ENCODE measurements around the gene PIM1. TPM values are rescaled to one million over a fixed set of nuclear protein-coding genes. Genes with fewer than 3 reads are reported as not detected.

The PIM1 gene
- total and polyA plus RNA-seq, 9 of the 15 experiments (the other 6 are each of a cell fraction or from before 2014, with no cell fraction given): 19.0 to 789 (median 212) TPM

GRCh38 chr6:37171970-37172812 is 2.2 kb downstream of the PIM1 start (continued):
- TF ChIP-seq BCLAF1 (IDR thresholded peaks at IDR 0.05; ENCODE audit: borderline replicate concordance in 1 of 2, control insufficient read depth in 1 of 2, low read depth in 2 of 2, low read length in 1 of 2): 0 out of 4 replicates have a peak, but pooled peaks of 1 of the 2 experiments have one; percentile 65
- TF ChIP-seq ZBTB12 (CRISPR knock-in tag; IDR thresholded peaks at IDR 0.05): peak; percentile 1; the same call in 1 of the 2 replicates
- peak; percentile 96 for TF ChIP-seq DEAF1 (CRISPR knock-in tag; IDR thresholded peaks at IDR 0.05)
- TF ChIP-seq ZFX (CRISPR knock-in tag; IDR thresholded peaks at IDR 0.05): 0 out of 2 replicates have a peak, but pooled peaks have one; percentile 2
- no peak for TF ChIP-seq SNRNP70 (optimal IDR thresholded peaks at IDR 0.05; ENCODE audit: low read depth, low read length)
- TF ChIP-seq GABPB1 (CRISPR knock-in tag; IDR thresholded peaks at IDR 0.05): peak; percentile 52
- 0 out of 2 replicates have a peak, but pooled peaks have one; percentile 50 for TF ChIP-seq PHB (CRISPR knock-in tag; IDR thresholded peaks at IDR 0.05)
- peak; percentile 100 for TF ChIP-seq FOXK2 (conservative IDR thresholded peaks at IDR 0.05 in 1 of 2, IDR thresholded peaks at IDR 0.05 in 1 of 2; ENCODE audit: low read depth in 2 of 2)
- no peak for TF ChIP-seq U2AF1 (optimal IDR thresholded peaks at IDR 0.05; ENCODE audit: low read depth, low read length)
- TF ChIP-seq E2F8 (IDR thresholded peaks at IDR 0.05; ENCODE audit: low read depth, partially characterized antibody): peak; percentile 68
- TF ChIP-seq CBX5 (IDR thresholded peaks at IDR 0.05; ENCODE audit: borderline replicate concordance, low read depth): no peak
- TF ChIP-seq CBX1 (IDR thresholded peaks at IDR 0.05; ENCODE audit: low read depth): peak; percentile 45; the same call in 1 of the 2 replicates
- peak; percentile 77 for TF ChIP-seq JUND (IDR thresholded peaks at IDR 0.05; ENCODE audit: borderline replicate concordance, low read depth, low read length)
- peak; percentile 56; the same call in 2 of the 3 replicates for TF ChIP-seq JUND (tag; IDR thresholded peaks at IDR 0.05; ENCODE audit: borderline replicate concordance, low read depth, low read length)
- TF ChIP-seq ID3 (CRISPR knock-in tag; IDR thresholded peaks at IDR 0.05): no peak
- TF ChIP-seq ID3 (tag; IDR thresholded peaks at IDR 0.05): no peak
